IMR-90 (cell line): Measurements from ENCODE around the gene OR1M1.

Experiments used
- MXI1 ChIP-seq: IDR thresholded peaks from 2 replicates; pipeline ENCODE4 v1.6.1; 2012; ENCODE audit warnings: low read depth, mild to moderate bottlenecking, low read length, moderate library complexity, borderline replicate concordance
- POLR2A ChIP-seq: IDR thresholded peaks from 2 replicates; pipeline ENCODE4 v1.6.1; 2012; ENCODE audit warnings: mild to moderate bottlenecking, low read depth, low read length
- SMC3 ChIP-seq: fragments of 150-350 bp; IDR thresholded peaks from 2 replicates; pipeline ENCODE4 v1.6.1; 2016; ENCODE audit warnings: low read depth, mild to moderate bottlenecking, antibody characterized with exemption, low read length, moderate library complexity
- TF ChIP-seq, protein P1 (sequence below): conservative IDR thresholded peaks from 2 replicates; pipeline ENCODE4 v1.5.1; 2012; ENCODE audit warnings: mild to moderate bottlenecking, low read depth, low read length, improper control_type of control experiment

DNA sequence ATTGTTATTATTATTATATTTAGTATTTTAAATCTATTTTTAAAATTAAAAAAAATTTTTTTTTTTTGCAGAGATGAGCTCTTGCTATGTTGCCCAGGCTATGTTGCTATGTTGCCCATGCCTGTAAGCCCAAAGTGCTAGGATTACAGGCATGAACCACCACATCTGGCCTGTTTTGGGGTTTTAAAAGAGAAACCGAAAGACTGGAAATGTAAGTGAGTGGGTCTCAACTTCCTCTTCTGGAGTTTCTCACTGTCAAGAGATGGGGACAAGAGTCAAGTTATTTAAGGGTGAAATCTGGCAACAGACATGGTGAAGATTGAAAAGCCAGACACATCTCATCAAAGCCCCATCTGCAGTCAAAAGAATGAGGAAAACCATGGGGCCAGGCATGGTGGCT is 44.1 kb downstream of the OR1M1 start:
- TF ChIP-seq POLR2A (no peak), SMC3 (no peak), MXI1 (no peak)
- TF ChIP-seq, protein P1, sequence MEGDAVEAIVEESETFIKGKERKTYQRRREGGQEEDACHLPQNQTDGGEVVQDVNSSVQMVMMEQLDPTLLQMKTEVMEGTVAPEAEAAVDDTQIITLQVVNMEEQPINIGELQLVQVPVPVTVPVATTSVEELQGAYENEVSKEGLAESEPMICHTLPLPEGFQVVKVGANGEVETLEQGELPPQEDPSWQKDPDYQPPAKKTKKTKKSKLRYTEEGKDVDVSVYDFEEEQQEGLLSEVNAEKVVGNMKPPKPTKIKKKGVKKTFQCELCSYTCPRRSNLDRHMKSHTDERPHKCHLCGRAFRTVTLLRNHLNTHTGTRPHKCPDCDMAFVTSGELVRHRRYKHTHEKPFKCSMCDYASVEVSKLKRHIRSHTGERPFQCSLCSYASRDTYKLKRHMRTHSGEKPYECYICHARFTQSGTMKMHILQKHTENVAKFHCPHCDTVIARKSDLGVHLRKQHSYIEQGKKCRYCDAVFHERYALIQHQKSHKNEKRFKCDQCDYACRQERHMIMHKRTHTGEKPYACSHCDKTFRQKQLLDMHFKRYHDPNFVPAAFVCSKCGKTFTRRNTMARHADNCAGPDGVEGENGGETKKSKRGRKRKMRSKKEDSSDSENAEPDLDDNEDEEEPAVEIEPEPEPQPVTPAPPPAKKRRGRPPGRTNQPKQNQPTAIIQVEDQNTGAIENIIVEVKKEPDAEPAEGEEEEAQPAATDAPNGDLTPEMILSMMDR, result no peak
